PC-9 (cell line): ENCODE measurements around the gene SHROOM4. TPM values are rescaled to one million over a fixed set of nuclear protein-coding genes. Genes with fewer than 3 reads are reported as not detected.

Experiments
- BruUV-seq: library from RNA; stranded (reverse); fragments of 400-500 nt; replicated peaks from 2 replicates; lab custom pipeline; 2021; lab: Mats Ljungman, UMichigan
- CTCF ChIA-PET: fragments of 300-600 bp; sonication (Branson Sonifier 250); formaldehyde crosslinking; loops from one replicate; lab custom pipeline; 2022; ENCODE audit warnings: antibody characterized with exemption; lab: Charles Lee
- POLR2A ChIA-PET: fragments of 300-600 bp; sonication (Branson Sonifier 250); formaldehyde crosslinking; loops from one replicate; lab custom pipeline; 2022; ENCODE audit warnings: antibody characterized with exemption; ENCODE audit not compliant: unreplicated experiment; lab: Charles Lee
- DNase-seq, 2 experiments: peaks; one replicate each; pipeline versions ENCODE4 v3.0.0 to v3.0.0-alpha.2; 2015 to 2022; ENCODE audit warnings: mixed read lengths in 1 of 2
- H2AFZ ChIP-seq: fragments of 200-600 bp; sonication (generic); 2 replicates; pipeline ENCODE4 v1.8.1; 2017; ENCODE audit warnings: antibody characterized with exemption
- H3F3A ChIP-seq: fragments of 200-600 bp; sonication (generic); 2 replicates; pipeline ENCODE4 v1.8.1; 2017; ENCODE audit warnings: antibody characterized with exemption, mild to moderate bottlenecking, low read depth; ENCODE audit not compliant: insufficient read depth
- H3K27ac ChIP-seq: fragments of 200-600 bp; sonication (generic); 2 replicates; pipeline ENCODE4 v1.6.1; 2016; ENCODE audit warnings: mixed run types
- H3K27me3 ChIP-seq: fragments of 200-600 bp; sonication (generic); 2 replicates; pipeline ENCODE4 v1.6.1; 2016; ENCODE audit warnings: low read depth, mixed run types; ENCODE audit not compliant: insufficient read depth
- H3K36me3 ChIP-seq: fragments of 200-600 bp; sonication (generic); 2 replicates; pipeline ENCODE4 v1.6.1; 2016; ENCODE audit warnings: low read depth, mixed run types
- H3K4me1 ChIP-seq: fragments of 200-600 bp; sonication (generic); replicated peaks from 2 replicates; pipeline ENCODE4 v1.6.1; 2016; ENCODE audit warnings: mixed run types; ENCODE audit not compliant: insufficient read depth
- H3K4me2 ChIP-seq: fragments of 200-600 bp; sonication (generic); 2 replicates; pipeline ENCODE4 v1.6.1; 2017; ENCODE audit warnings: mixed run types
- H3K4me3 ChIP-seq: fragments of 200-600 bp; sonication (generic); 2 replicates; pipeline ENCODE4 v1.6.1; 2016; ENCODE audit warnings: mixed run types
- H3K79me2 ChIP-seq: fragments of 200-600 bp; sonication (generic); 2 replicates; pipeline ENCODE4 v1.6.1; 2017; ENCODE audit warnings: low read depth, mixed run types
- H3K9me2 ChIP-seq: fragments of 200-600 bp; sonication (generic); 2 replicates; pipeline ENCODE4 v1.8.1; 2017; ENCODE audit warnings: mild to moderate bottlenecking; ENCODE audit not compliant: insufficient read depth
- H3K9me3 ChIP-seq: fragments of 200-600 bp; sonication (generic); 2 replicates; pipeline ENCODE4 v1.8.1; 2016; ENCODE audit warnings: low read depth; ENCODE audit not compliant: insufficient read depth
- H4K20me1 ChIP-seq: fragments of 200-600 bp; sonication (generic); 2 replicates; pipeline ENCODE4 v1.8.1; 2017; ENCODE audit not compliant: insufficient read depth
- EZH2 ChIP-seq: fragments of 200-600 bp; sonication (generic); IDR thresholded peaks from 2 replicates; pipeline ENCODE4 v1.8.0; 2017; ENCODE audit warnings: antibody characterized with exemption, low read depth
- intact Hi-C: fragments of 100-400 bp; cut with micrococcal nuclease; formaldehyde crosslinking; loops from one replicate; pipeline ENCODE4 v1.10.0; 2022; ENCODE audit not compliant: unreplicated experiment
- total RNA-seq: library from RNA; stranded (reverse); gene quantifications from 2 replicates; pipeline ENCODE4 v1.2.3, GENCODE V29; 2021
- TF ChIP-seq, protein P1 (sequence below): fragments of 200-600 bp; sonication (generic); conservative IDR thresholded peaks from 2 replicates; pipeline ENCODE4 v1.6.1; 2017; ENCODE audit warnings: mixed run types, antibody characterized with exemption, mild to moderate bottlenecking, moderate library complexity

SHROOM4 gene
- total RNA-seq, 1 experiment from 2014 or later: 1.1 TPM

DNA sequence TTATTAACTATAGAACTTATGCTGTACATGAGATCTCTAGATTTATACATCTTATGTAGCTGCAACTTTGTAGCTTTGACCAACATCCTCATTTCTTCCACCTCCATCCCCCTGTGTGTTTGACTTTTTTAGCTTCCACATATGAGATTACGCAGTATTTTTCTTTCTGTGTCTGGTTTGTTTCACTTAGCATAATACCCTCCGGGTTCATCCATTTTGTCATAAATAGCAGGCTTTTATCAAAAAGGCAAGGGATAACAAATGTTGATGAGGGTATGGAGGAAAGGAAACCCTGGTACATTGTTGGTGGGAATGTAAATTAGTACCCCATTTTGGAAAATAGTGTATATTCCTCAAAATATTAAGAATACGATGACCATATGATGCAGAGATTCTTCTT, 227.0 kb downstream of the SHROOM4 start:
- H3K9me2 ChIP-seq: no peaks in the 10 kb centered on the region
- no peak for DNase-seq
- H3K36me3 ChIP-seq: no peaks in the 10 kb centered on the region
- POLR2A ChIA-PET: no interaction called here
- no peaks in the 10 kb centered on the region for H3K9me3 ChIP-seq
- H3K27ac ChIP-seq: no peak overlapping the region
- no peak overlapping the region for H3K4me3 ChIP-seq
- intact Hi-C loops: no loop called here
- no peak overlapping the region for H2AFZ ChIP-seq
- H3K4me1 ChIP-seq: no peaks in the 10 kb centered on the region
- TF ChIP-seq, protein P1, sequence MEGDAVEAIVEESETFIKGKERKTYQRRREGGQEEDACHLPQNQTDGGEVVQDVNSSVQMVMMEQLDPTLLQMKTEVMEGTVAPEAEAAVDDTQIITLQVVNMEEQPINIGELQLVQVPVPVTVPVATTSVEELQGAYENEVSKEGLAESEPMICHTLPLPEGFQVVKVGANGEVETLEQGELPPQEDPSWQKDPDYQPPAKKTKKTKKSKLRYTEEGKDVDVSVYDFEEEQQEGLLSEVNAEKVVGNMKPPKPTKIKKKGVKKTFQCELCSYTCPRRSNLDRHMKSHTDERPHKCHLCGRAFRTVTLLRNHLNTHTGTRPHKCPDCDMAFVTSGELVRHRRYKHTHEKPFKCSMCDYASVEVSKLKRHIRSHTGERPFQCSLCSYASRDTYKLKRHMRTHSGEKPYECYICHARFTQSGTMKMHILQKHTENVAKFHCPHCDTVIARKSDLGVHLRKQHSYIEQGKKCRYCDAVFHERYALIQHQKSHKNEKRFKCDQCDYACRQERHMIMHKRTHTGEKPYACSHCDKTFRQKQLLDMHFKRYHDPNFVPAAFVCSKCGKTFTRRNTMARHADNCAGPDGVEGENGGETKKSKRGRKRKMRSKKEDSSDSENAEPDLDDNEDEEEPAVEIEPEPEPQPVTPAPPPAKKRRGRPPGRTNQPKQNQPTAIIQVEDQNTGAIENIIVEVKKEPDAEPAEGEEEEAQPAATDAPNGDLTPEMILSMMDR: no peak
- no peak for TF ChIP-seq EZH2
- BruUV-seq: no TSS peak
- H3F3A ChIP-seq: no peaks in the 10 kb centered on the region
- H3K79me2 ChIP-seq: no peaks in the 10 kb centered on the region
- H3K4me2 ChIP-seq: no peak overlapping the region
- no peaks in the 10 kb centered on the region for H3K27me3 ChIP-seq
- no peaks in the 10 kb centered on the region for H4K20me1 ChIP-seq
- CTCF ChIA-PET: no interaction called here

DNA sequence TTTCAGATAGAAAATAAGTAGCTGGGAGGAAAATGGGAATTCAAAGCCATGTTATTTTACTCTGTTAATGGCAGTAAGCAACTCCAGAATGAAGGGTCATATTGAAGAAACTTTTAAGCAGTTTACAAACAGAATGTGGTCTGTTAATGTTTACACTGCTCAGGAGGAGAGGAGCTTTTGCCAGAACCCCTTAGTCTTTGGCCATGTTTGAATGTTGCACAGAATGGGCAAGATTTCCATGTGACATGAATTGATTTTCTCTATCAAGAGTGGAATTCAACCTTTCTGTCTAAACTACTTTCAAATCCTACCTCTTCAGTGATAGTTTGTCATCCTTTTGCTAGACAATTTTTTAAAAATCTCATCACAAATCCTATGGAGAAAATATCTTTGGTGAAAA, 227.6 kb downstream of the SHROOM4 start:
- H3F3A ChIP-seq: no peaks in the 10 kb centered on the region
- no peak overlapping the region for H2AFZ ChIP-seq
- no peak overlapping the region for H3K27ac ChIP-seq
- H3K4me1 ChIP-seq: no peaks in the 10 kb centered on the region
- BruUV-seq: no TSS peak
- H3K9me2 ChIP-seq: no peaks in the 10 kb centered on the region
- no peaks in the 10 kb centered on the region for H3K9me3 ChIP-seq
- no peak overlapping the region for H3K4me2 ChIP-seq
- no peak for TF ChIP-seq EZH2
- TF ChIP-seq, protein P1: no peak
- no peaks in the 10 kb centered on the region for H3K27me3 ChIP-seq
- no peak overlapping the region for H3K4me3 ChIP-seq
- H3K79me2 ChIP-seq: no peaks in the 10 kb centered on the region
- POLR2A ChIA-PET: no interaction called here
- CTCF ChIA-PET: no interaction called here
- H3K36me3 ChIP-seq: no peaks in the 10 kb centered on the region
- intact Hi-C loops: no loop called here
- no peak for DNase-seq
- no peaks in the 10 kb centered on the region for H4K20me1 ChIP-seq

DNA sequence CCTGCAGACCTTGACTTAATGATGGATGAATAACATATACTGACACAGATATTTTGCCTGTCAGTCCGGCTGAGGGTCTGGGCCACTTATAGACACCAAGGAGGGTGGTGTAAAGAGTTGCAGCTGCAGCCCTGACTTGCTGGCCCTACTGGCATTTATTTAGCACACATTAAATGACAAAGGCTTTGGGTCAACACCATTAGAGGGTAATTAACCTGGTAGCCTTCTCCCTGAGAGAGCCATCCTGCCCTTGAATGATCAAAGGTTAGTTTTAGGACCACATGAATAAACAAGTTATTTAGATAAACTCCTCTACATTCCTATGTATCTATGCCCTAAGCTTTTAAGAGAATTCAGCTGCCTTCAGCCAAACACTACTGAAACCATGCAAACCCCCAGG, 232.6 kb downstream of the SHROOM4 start:
- no TSS peak for BruUV-seq
- H4K20me1 ChIP-seq: no peaks in the 10 kb centered on the region
- no peak overlapping the region for H2AFZ ChIP-seq
- TF ChIP-seq, protein P1: no peak
- TF ChIP-seq EZH2: no peak
- no peaks in the 10 kb centered on the region for H3F3A ChIP-seq
- ChIA-PET CTCF (no interaction called here), POLR2A (no interaction called here)
- H3K4me1 ChIP-seq: no peaks in the 10 kb centered on the region
- H3K9me3 ChIP-seq: no peaks in the 10 kb centered on the region
- H3K9me2 ChIP-seq: no peaks in the 10 kb centered on the region
- no peaks in the 10 kb centered on the region for H3K27me3 ChIP-seq
- no peak overlapping the region for H3K27ac ChIP-seq
- H3K79me2 ChIP-seq: no peaks in the 10 kb centered on the region
- H3K4me3 ChIP-seq: no peak overlapping the region
- no peak overlapping the region for H3K4me2 ChIP-seq
- intact Hi-C loops: loop anchor here (5.0 kb wide), 1 partner anchor 664 kb away; no protein-coding TSS in a partner anchor
- H3K36me3 ChIP-seq: no peaks in the 10 kb centered on the region
- DNase-seq: no peak
